GM10248 (cell line): ENCODE results near the gene NECAB2.

Experiments
- CTCF ChIA-PET: fragments of 300-600 bp; sonication (Branson Sonifier 250); formaldehyde crosslinking; extraction: SDS; loops from one replicate; lab custom pipeline; 2021; ENCODE audit warnings: antibody characterized with exemption; lab: Yijun Ruan, JAX
- POLR2A ChIA-PET: fragments of 350-650 bp; sonication (Branson Sonifier 250); formaldehyde crosslinking; extraction: SDS; loops from one replicate; lab custom pipeline; 2020; ENCODE audit warnings: antibody characterized with exemption; lab: Yijun Ruan, JAX
- DNase-seq: peaks from one replicate; pipeline ENCODE4 v3.0.0; 2012; ENCODE audit errors: extremely low spot score
- CTCF ChIP-seq: IDR thresholded peaks from 2 replicates; pipeline ENCODE4 v1.5.1; 2012; ENCODE audit warnings: mild to moderate bottlenecking, low read depth; ENCODE audit errors: extremely low read depth, missing control alignments, control extremely low read depth

The NECAB2 gene

GRCh38 chr16:83974475-83974874 lies 6.4 kb downstream of the NECAB2 start:
- ChIA-PET CTCF (no interaction called here), POLR2A (no interaction called here)
- TF ChIP-seq CTCF = no peak
- DNase-seq = no peak

GRCh38 chr16:83975590-83976260 lies 7.7 kb downstream of the NECAB2 start:
- ChIA-PET CTCF (interaction anchor here (1.2 kb wide), 1 partner anchor 19 kb away, joined by 4 read pairs; no protein-coding TSS in a partner anchor), POLR2A (no interaction called here)
- DNase-seq = no peak
- TF ChIP-seq CTCF = no peak

GRCh38 chr16:83977056-83977815 lies 9.2 kb downstream of the NECAB2 start:
- POLR2A ChIA-PET = no interaction called here
- TF ChIP-seq CTCF = no peak
- CTCF ChIA-PET = interaction anchor here (1.0 to 1.6 kb wide), 4 partner anchors 21 to 89 kb away, joined by 3 to 4 read pairs (median 4); no protein-coding TSS in a partner anchor
- no peak for DNase-seq

DNA sequence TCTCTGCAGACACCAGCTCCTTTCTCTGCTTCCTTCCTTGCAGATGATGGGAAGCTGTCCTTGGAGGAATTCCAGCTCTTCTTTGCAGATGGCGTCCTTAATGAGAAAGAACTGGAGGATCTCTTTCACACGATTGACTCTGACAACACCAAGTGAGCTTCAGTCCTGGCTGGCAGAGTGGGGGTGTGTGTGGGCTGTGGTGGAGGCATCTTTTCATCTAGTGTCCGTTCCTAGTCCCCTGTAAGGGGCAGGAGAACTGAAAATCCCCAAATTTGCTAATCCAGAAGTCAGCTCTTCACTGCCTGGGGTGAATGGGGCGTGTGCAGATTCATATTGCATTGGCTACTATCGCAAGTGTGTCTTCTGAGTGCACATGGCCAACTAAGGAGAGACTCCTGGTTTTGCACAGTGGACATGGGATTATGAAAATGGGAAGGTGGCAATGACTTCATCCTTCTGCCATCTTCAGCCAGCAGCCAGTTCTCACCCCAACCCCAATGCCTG lies 10.4 kb downstream of the NECAB2 start:
- CTCF ChIA-PET = interaction anchor here (1.0 to 2.2 kb wide), 3 partner anchors 21 to 87 kb away, joined by 3 to 6 read pairs (median 4); no protein-coding TSS in a partner anchor
- POLR2A ChIA-PET = no interaction called here
- no peak for DNase-seq
- TF ChIP-seq CTCF = no peak

- no peak for DNase-seq
- ChIA-PET CTCF (interaction anchor here (1.2 to 2.2 kb wide), 2 partner anchors 22 to 207 kb away, joined by 4 to 6 read pairs; partner anchors contain the start of gene TAF1C), POLR2A (no interaction called here)
- no peak for TF ChIP-seq CTCF
Measured at GRCh38 chr16:83979441-83979840, 11.4 kb downstream of the NECAB2 start.

- no peak for TF ChIP-seq CTCF
- ChIA-PET CTCF (interaction anchor here (1.0 kb wide), 1 partner anchor 54 kb away, joined by 3 read pairs; no protein-coding TSS in a partner anchor), POLR2A (no interaction called here)
- DNase-seq = no peak
Measured at GRCh38 chr16:83980794-83981193, 12.8 kb downstream of the NECAB2 start.
